ENCODE results near the gene TMOD2.

TMOD2 gene

DNA sequence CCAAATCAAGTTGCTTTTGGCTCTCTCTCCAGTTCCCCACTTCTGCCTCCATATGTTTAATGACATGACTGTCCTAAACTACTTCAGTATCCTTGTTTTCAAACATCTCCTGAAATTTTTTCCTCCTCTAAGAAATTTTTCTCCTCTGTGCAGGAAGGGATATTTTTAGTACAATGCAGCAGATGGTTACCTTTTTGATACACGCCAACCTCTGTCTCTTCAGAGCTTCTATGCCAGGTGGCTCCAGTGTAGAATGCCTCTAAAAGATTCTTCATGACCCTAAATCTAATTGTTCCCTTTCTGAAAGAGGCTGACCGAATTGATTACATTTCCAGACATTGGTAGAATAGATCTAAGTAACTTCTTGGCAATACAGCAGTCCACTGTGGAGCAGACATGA is 111.7 kb downstream of the TMOD2 start:
- DNase-seq: no peak

DNA sequence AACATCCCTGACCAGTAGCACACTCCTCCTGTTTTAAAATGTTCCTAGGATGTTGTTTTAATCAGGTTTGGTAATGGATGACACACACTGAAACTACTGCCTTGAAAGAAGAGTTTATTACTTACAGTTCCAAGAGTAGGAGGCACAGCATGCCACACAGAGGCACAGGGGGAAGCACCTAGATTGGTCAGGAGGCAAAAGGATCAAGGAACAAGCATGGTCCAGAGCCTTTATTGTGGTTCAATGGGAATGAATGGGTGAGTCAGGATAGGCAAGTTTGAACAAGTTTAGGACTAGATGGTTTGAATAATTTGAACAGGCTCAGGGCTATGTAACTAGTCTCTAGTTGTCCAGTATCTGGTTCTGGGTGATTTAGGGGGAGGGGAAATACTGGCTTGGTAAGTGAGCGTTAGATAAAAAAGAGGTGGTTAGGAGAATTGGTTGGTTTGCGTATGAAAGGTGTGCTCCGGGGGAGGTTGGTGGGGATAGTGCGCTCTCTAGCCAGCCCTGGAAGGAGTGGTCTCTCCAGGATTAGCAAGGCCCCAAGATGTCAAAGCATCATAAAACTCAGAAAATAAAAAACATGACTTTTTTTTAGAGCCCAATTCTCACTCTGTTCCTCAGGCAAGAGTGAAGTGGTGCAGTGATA is 113.1 kb downstream of the TMOD2 start:
- DNase-seq: no peak

DNA sequence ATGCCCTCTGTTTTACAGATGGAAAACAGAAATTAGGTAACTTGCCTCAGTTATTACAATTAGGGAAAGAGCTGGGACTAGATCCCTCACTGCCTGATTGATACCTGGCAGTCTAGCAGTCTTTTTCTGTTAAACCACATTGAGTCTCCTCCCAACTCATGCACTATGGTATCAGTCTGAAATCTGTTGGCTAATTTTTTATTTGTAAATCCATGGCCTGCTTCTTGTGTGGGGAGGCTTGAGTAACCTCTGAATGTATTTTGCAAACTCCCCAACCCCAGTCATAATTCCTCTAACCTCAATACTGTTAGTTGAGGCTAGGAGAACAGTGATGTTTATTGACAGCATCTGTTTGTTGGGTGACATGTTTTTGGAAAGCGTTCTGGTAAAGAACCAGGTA is 113.9 kb downstream of the TMOD2 start:
- no peak for DNase-seq

Measured in activated CD4-positive, CD25-positive, alpha-beta regulatory T cell (primary cell).